Thyroid gland (tissue), 4 donors: ENCODE data around the gene FOXJ3.

Source experiments
- CTCF ChIP-seq, 6 experiments: fragments of 200-600 bp in 3 of 6; fragments of 450-650 bp in 3 of 6; sonication (generic) in 3 of 6; IDR thresholded peaks; one replicate each; pipeline ENCODE4 v1.5.1; 2016 to 2019; ENCODE audit warnings: antibody characterized with exemption in 6 of 6, mild to moderate bottlenecking in 2 of 6, inconsistent platforms in 1 of 6, moderate library complexity in 1 of 6
- POLR2A ChIP-seq, 2 donors: fragments of 450-650 bp; IDR thresholded peaks; one replicate each; pipeline ENCODE4 v1.6.1; 2017; ENCODE audit warnings: antibody characterized with exemption in 2 of 2, mild to moderate bottlenecking in 2 of 2, moderate library complexity in 1 of 2

- TF ChIP-seq CTCF (IDR thresholded peaks at IDR 0.05) (no peak), POLR2A (IDR thresholded peaks at IDR 0.05) (no peak)
These were observed 14.3 kb downstream of the FOXJ3 start for GRCh38 chr1:42320708-42321107.
